Putamen (tissue), 1 donor: Measurements from ENCODE around the gene ARMC12.
A peak's percentile ranks its signal among the peaks of the same experiment; 100 is the strongest.

Experiments
- DNase-seq: peaks from one replicate; pipeline ENCODE4 v3.0.0-alpha.2; 2016; ENCODE audit warnings: low spot score

The ARMC12 gene

GRCh38 chr6:35735452-35735851 is 1.4 kb upstream of the ARMC12 start:
- DNase-seq = no peak

GRCh38 chr6:35736253-35736894 is 458 bp upstream of the ARMC12 start:
- DNase-seq = peak; percentile 67

GRCh38 chr6:35737413-35738211 is 780 bp downstream of the ARMC12 start:
- DNase-seq = peak; percentile 64

GRCh38 chr6:35739645-35740524 is 3.1 kb downstream of the ARMC12 start:
- no peak for DNase-seq

- no peak for DNase-seq
Measured at GRCh38 chr6:35742842-35743241, 6.0 kb downstream of the ARMC12 start.

GRCh38 chr6:35745509-35745908 is 8.7 kb downstream of the ARMC12 start:
- no peak for DNase-seq

GRCh38 chr6:35746516-35746915 is 9.7 kb downstream of the ARMC12 start:
- no peak for DNase-seq

GRCh38 chr6:35747877-35748276 is 11.0 kb downstream of the ARMC12 start:
- no peak for DNase-seq

GRCh38 chr6:35750557-35750956 is 13.7 kb downstream of the ARMC12 start:
- no peak for DNase-seq

- no peak for DNase-seq
Measured at GRCh38 chr6:35751594-35751993, 14.8 kb downstream of the ARMC12 start.

- no peak for DNase-seq
Measured at GRCh38 chr6:35752330-35752729, 15.5 kb downstream of the ARMC12 start.

- DNase-seq = no peak
Measured at GRCh38 chr6:35754452-35755277, 17.8 kb downstream of the ARMC12 start.

- DNase-seq = no peak
Measured at GRCh38 chr6:35755278-35755924, 18.6 kb downstream of the ARMC12 start.

GRCh38 chr6:35757456-35758123 is 20.8 kb downstream of the ARMC12 start:
- no peak for DNase-seq

- DNase-seq = no peak
Measured at GRCh38 chr6:35759426-35759825, 22.6 kb downstream of the ARMC12 start.

- DNase-seq = no peak
Measured at GRCh38 chr6:35765739-35766138, 28.9 kb downstream of the ARMC12 start.

GRCh38 chr6:35769211-35769610 is 32.4 kb downstream of the ARMC12 start:
- no peak for DNase-seq

- DNase-seq = no peak
Measured at GRCh38 chr6:35771343-35771627, 34.5 kb downstream of the ARMC12 start.

GRCh38 chr6:35774116-35774794 is 37.4 kb downstream of the ARMC12 start:
- no peak for DNase-seq

GRCh38 chr6:35775031-35775430 is 38.2 kb downstream of the ARMC12 start:
- DNase-seq = no peak
